Stimulated activated CD4-positive, alpha-beta T cell treated with anti-CD3 and anti-CD28 coated beads, TNF-alpha, amount 100 ng/mL, for 1 hour (primary cell): ENCODE data around the gene SNX9.
"Not testable (repeated sequence)": the region's sequence is repeated elsewhere in the genome, so short reads cannot be mapped to it uniquely, and the experiment has no call there.

Source experiments
- DNase-seq, 3 donors: peaks; one replicate each; pipeline ENCODE4 v3.0.0-alpha.2; 2020; ENCODE audit warnings: low read depth in 3 of 3, low spot score in 1 of 3

Gene SNX9

GRCh38 chr6:157823001-157823527 is at the start of gene SNX9:
TSS of gene SNX9 (plus strand) at chr6:157823246. CDS start at chr6:157823435, 189 bp downstream.
- DNase-seq: peak; percentile 30 to 49 (median 42)

GRCh38 chr6:157773248-157773773 is 49.7 kb upstream of the SNX9 start:
- DNase-seq: no peak

GRCh38 chr6:157774153-157775135 is 48.6 kb upstream of the SNX9 start:
- DNase-seq: no peak

GRCh38 chr6:157775376-157775775 is 47.7 kb upstream of the SNX9 start:
- DNase-seq: no peak

GRCh38 chr6:157777344-157777743 is 45.7 kb upstream of the SNX9 start:
- DNase-seq: no peak

GRCh38 chr6:157778719-157779118 is 44.3 kb upstream of the SNX9 start:
- DNase-seq: no peak

GRCh38 chr6:157779705-157780604 is 43.1 kb upstream of the SNX9 start:
- DNase-seq: no peak

GRCh38 chr6:157785636-157786035 is 37.4 kb upstream of the SNX9 start:
- DNase-seq: no peak

GRCh38 chr6:157786221-157786620 is 36.8 kb upstream of the SNX9 start:
- DNase-seq: no peak

- no peak for DNase-seq
These were observed 36.0 kb upstream of the SNX9 start for GRCh38 chr6:157787080-157787479.

GRCh38 chr6:157788180-157788579 is 34.9 kb upstream of the SNX9 start:
- DNase-seq: no peak

- no peak for DNase-seq
These were observed 33.7 kb upstream of the SNX9 start for GRCh38 chr6:157789297-157789696.

- DNase-seq: no peak
These were observed 33.2 kb upstream of the SNX9 start for GRCh38 chr6:157789861-157790260.

- DNase-seq: no peak
These were observed 32.4 kb upstream of the SNX9 start for GRCh38 chr6:157790548-157791160.

GRCh38 chr6:157791450-157791849 is 31.6 kb upstream of the SNX9 start:
- DNase-seq: no peak

- DNase-seq: no peak
These were observed 30.4 kb upstream of the SNX9 start for GRCh38 chr6:157792671-157793070.

GRCh38 chr6:157794012-157794411 is 29.0 kb upstream of the SNX9 start:
- DNase-seq: not testable (repeated sequence)

- DNase-seq: no peak
These were observed 27.2 kb upstream of the SNX9 start for GRCh38 chr6:157795841-157796240.

GRCh38 chr6:157798851-157799250 is 24.2 kb upstream of the SNX9 start:
- DNase-seq: no peak

- not testable (repeated sequence) for DNase-seq
These were observed 23.5 kb upstream of the SNX9 start for GRCh38 chr6:157799561-157799960.
